AG09319 (cell line): ENCODE measurements around the gene ENPEP.

Experiments used
- DNase-seq: peaks from one replicate; pipeline ENCODE4 v3.0.0-alpha.2; 2010; ENCODE audit warnings: low read depth; ENCODE audit errors: extremely low read depth
- CTCF ChIP-seq: IDR thresholded peaks from 2 replicates; pipeline ENCODE4 v1.5.1; 2011; ENCODE audit warnings: low read depth, mild to moderate bottlenecking, inconsistent platforms, low read length, moderate library complexity

The ENPEP gene

DNA sequence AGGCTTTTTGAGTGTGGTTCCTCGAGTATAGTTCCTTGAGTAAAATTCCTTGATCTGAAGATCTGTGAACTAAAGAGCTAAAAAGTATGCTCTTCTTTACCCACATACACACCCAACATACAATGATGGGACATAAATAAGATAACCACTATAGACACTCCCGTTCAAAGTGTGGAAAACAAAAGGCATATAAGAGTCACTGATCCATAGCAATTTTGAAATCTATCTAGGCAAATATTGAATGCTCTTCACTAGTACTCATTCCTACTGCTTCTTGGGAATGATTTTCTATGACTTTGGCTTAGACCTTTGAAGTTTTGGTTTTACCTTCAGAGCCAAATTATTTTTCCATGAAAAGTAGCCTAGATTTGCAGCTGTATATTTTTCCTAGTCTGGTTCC is 120.5 kb downstream of the ENPEP start:
- DNase-seq: no peak
- no peak for TF ChIP-seq CTCF

DNA sequence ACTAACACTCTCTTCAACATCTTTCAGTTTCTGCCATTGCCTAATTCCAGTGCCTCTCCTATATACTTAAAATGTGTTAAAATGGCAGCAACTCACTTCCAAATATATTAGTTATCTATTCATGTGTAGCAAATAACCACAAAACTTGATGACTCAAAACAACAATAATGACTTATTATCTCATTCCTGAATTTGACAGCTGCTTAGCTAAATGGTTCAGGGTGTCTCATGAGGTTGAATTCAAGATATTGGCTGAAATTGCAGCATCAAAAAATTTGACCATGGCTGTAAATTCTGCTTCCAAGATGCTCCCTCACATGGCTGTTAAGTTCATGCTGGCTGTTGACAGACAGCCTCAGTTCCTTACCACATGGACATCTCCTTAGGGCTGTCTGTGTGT is 121.6 kb downstream of the ENPEP start:
- TF ChIP-seq CTCF: no peak
- no peak for DNase-seq

- DNase-seq: no peak
Measured at GRCh38 chr4:110602061-110602460, 126.1 kb downstream of the ENPEP start.

DNA sequence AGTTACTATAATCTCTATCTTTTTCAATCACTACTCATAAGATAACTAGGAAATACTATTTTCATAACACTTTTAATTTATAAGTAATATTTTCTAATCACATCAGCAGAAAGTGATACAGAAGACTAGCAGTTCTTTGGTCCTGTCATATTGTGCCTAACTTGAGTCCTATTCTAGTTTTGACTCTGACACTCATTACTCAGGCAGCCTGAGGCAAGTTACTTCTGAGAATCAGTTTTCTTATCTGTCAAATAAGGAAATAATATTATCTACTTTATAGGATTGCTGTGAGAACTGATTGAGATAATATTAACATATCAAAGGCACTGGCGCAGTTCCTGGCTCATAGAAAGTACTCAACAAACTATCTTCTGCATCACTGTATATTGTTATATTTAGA is 129.1 kb downstream of the ENPEP start:
- TF ChIP-seq CTCF: no peak

More at GRCh38 chr4:110602061-110602460, 126.1 kb downstream of the ENPEP start:
- no peak for TF ChIP-seq CTCF

GRCh38 chr4:110609044-110609750 is 133.2 kb downstream of the ENPEP start:
- TF ChIP-seq CTCF: no peak
- no peak for DNase-seq

More for the DNA sequence above, 129.1 kb downstream of the ENPEP start:
- no peak for DNase-seq

- DNase-seq: no peak
Measured at GRCh38 chr4:110610620-110610939, 134.6 kb downstream of the ENPEP start.

More at GRCh38 chr4:110610620-110610939, 134.6 kb downstream of the ENPEP start:
- no peak for TF ChIP-seq CTCF
